ENCODE measurements around the gene DKC1. TPM values are rescaled to one million over a fixed set of nuclear protein-coding genes. Genes with fewer than 3 reads are reported as not detected.
A peak's percentile ranks its signal among the peaks of the same experiment; 100 is the strongest.

The DKC1 gene
- polyA plus RNA-seq (ENCODE audit: insufficient read depth in 1 of 5, insufficient read length in 5 of 5, low replicate concordance in 1 of 5), result 10 to 100 TPM; 53.5 to 67.6 (median 61.4) TPM
- long read RNA-seq, donor 1, transcript DKC1-201 (15 exons, 2,577 nt), result major isoform, 11 of 30 reads
- long read RNA-seq, donor 1, partial matches to known transcripts, result 18 of 30 reads
- long read RNA-seq, donor 1, other reads (novel, unspliced or antisense), result 0 of 30 reads
- long read RNA-seq, donor 2, transcript DKC1-201 (15 exons, 2,577 nt), result major isoform, 5 of 31 reads
- long read RNA-seq, donor 2, partial matches to known transcripts, result 25 of 31 reads
- long read RNA-seq, donor 2, other reads (novel, unspliced or antisense), result 0 of 31 reads
- long read RNA-seq, donor 3, partial matches to known transcripts, result 17 of 25 reads
- long read RNA-seq, donor 3, other reads (novel, unspliced or antisense), result 0 of 25 reads
- long read RNA-seq, donor 4, partial matches to known transcripts, result 6 of 7 reads
- long read RNA-seq, donor 4, other reads (novel, unspliced or antisense), result 0 of 7 reads
- long read RNA-seq, donor 5, transcript DKC1-201 (15 exons, 2,577 nt), result major isoform, 6 of 26 reads
- long read RNA-seq, donor 5, partial matches to known transcripts, result 20 of 26 reads
- long read RNA-seq, donor 5, other reads (novel, unspliced or antisense), result 0 of 26 reads
- long read RNA-seq, donor 6, transcript DKC1-201 (15 exons, 2,577 nt), result major isoform, 6 of 25 reads
- long read RNA-seq, donor 6, partial matches to known transcripts, result 17 of 25 reads
- long read RNA-seq, donor 6, other reads (novel, unspliced or antisense), result 0 of 25 reads
- long read RNA-seq, donor 7, transcript DKC1-201 (15 exons, 2,577 nt), result major isoform, 11 of 12 reads
- long read RNA-seq, donor 7, partial matches to known transcripts, result 0 of 12 reads
- long read RNA-seq, donor 7, other reads (novel, unspliced or antisense), result 0 of 12 reads
- long read RNA-seq, donor 8, partial matches to known transcripts, result 12 of 13 reads
- long read RNA-seq, donor 8, other reads (novel, unspliced or antisense), result 0 of 13 reads

- DNase-seq, result peak; percentile 91 to 93
Observed at GRCh38 chrX:154762537-154763296, at the start of gene DKC1. Gene DKC1 (plus strand): TSS chrX:154762864. CDS start chrX:154762966, 102 bp downstream.

- no peak for DNase-seq
Observed at GRCh38 chrX:154714925-154715324, 47.7 kb upstream of the DKC1 start.

- no peak for DNase-seq
Observed at GRCh38 chrX:154715825-154716224, 46.8 kb upstream of the DKC1 start.

- no peak for DNase-seq
Observed at GRCh38 chrX:154717824-154718223, 44.8 kb upstream of the DKC1 start.

GRCh38 chrX:154718616-154719015 is 44.0 kb upstream of the DKC1 start:
- DNase-seq, result no peak

GRCh38 chrX:154719132-154719675 is 43.5 kb upstream of the DKC1 start:
- no peak for DNase-seq

GRCh38 chrX:154720067-154720466 is 42.6 kb upstream of the DKC1 start:
- DNase-seq, result no peak

- DNase-seq, result no peak
Observed at GRCh38 chrX:154721155-154721554, 41.5 kb upstream of the DKC1 start.

- no peak for DNase-seq
Observed at GRCh38 chrX:154724993-154725756, 37.5 kb upstream of the DKC1 start.

GRCh38 chrX:154727418-154727817 is 35.2 kb upstream of the DKC1 start:
- no peak for DNase-seq

- DNase-seq, result peak in 1 of 2 donors; percentile 61
Observed at GRCh38 chrX:154727871-154728270, 34.8 kb upstream of the DKC1 start.

GRCh38 chrX:154728431-154729190 is 34.1 kb upstream of the DKC1 start:
- no peak for DNase-seq

GRCh38 chrX:154729439-154729838 is 33.2 kb upstream of the DKC1 start:
- DNase-seq, result no peak

GRCh38 chrX:154730253-154730891 is 32.3 kb upstream of the DKC1 start:
- DNase-seq, result peak; percentile 79 to 82

GRCh38 chrX:154731184-154731583 is 31.5 kb upstream of the DKC1 start:
- DNase-seq, result no peak

- DNase-seq, result no peak
Observed at GRCh38 chrX:154731881-154732280, 30.8 kb upstream of the DKC1 start.

GRCh38 chrX:154732421-154733065 is 30.1 kb upstream of the DKC1 start:
- DNase-seq, result no peak

- DNase-seq, result no peak
Observed at GRCh38 chrX:154733066-154733425, 29.6 kb upstream of the DKC1 start.
